GM12891 (cell line): Measurements from ENCODE around the gene TUBAL3.
"Not testable (repeated sequence)": the region's sequence is repeated elsewhere in the genome, so short reads cannot be mapped to it uniquely, and the experiment has no call there.

ENCODE experiments used
- DNase-seq: peaks from one replicate; pipeline ENCODE4 v3.0.0; 2011; ENCODE audit warnings: low spot score; ENCODE audit not compliant: insufficient read length
- FAIRE-seq: peaks from 2 replicates; lab custom pipeline; 2011; peaks lifted over from hg19 to GRCh38; lab: Jason Lieb, UNC
- PAX5 ChIP-seq: IDR thresholded peaks from 2 replicates; pipeline ENCODE4 v1.6.1; 2011; ENCODE audit warnings: low read length, moderate library complexity, mild to moderate bottlenecking; ENCODE audit not compliant: insufficient read depth, severe bottlenecking
- POLR2A ChIP-seq: IDR thresholded peaks from 2 replicates; pipeline ENCODE4 v1.6.1; 2011; ENCODE audit warnings: low read depth, low read length, control low read depth
- POLR2AphosphoS5 ChIP-seq: IDR thresholded peaks from 2 replicates; pipeline ENCODE4 v1.6.1; 2011; ENCODE audit warnings: low read depth, low read length, control low read depth
- POU2F2 ChIP-seq: IDR thresholded peaks from 2 replicates; pipeline ENCODE4 v1.6.1; 2011; ENCODE audit warnings: low read depth, mild to moderate bottlenecking, control low read depth, low read length, moderate library complexity
- SPI1 ChIP-seq: IDR thresholded peaks from 2 replicates; pipeline ENCODE4 v1.6.1; 2011; ENCODE audit warnings: low read depth, low read length, control low read depth
- TAF1 ChIP-seq: IDR thresholded peaks from 2 replicates; pipeline ENCODE4 v1.6.1; 2011; ENCODE audit warnings: low read depth, low read length, control low read depth

TUBAL3 gene

DNA sequence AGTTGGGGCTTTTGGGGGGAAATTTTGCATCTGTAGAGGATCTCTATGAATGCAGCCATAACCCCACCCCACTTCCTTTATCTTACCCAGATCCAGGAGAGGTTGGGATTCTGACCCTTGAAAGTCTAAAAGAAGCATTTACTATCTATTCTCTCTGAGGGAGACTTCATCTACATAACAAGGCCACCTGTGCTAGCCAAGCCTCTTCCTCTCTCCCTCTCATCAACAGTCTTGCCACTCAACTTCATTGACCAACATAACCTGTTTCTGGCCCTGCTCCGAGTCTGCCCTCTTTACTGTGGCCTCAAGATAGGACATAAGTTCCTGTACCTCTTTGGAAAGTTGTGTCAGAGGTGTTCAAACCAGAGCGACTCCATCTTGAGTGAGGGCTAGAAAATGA, 19.4 kb downstream of the TUBAL3 start:
- TF ChIP-seq TAF1 (no peak), POU2F2 (no peak), POLR2AphosphoS5 (no peak), PAX5 (no peak), SPI1 (no peak), POLR2A (no peak)
- no peak for FAIRE-seq

DNA sequence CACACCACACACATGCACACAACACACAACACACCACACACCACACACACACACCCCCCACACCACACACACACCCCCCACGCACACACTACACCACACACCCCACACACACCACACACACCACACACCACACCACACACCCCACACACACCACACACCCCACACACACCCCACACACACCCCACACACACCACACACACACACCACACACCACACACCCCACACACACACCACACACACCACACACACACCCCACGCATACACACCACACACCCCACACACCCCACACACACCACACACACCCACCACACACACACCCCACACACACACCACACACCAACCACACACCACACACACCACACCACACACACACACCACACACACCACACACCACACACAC, 23.4 kb downstream of the TUBAL3 start:
- no peak for TF ChIP-seq TAF1
- TF ChIP-seq SPI1, result no peak
- TF ChIP-seq POU2F2, result no peak
- DNase-seq (no peak), FAIRE-seq (peak; percentile 99)

More for the DNA sequence above, 19.4 kb downstream of the TUBAL3 start:
- DNase-seq, result no peak

DNA sequence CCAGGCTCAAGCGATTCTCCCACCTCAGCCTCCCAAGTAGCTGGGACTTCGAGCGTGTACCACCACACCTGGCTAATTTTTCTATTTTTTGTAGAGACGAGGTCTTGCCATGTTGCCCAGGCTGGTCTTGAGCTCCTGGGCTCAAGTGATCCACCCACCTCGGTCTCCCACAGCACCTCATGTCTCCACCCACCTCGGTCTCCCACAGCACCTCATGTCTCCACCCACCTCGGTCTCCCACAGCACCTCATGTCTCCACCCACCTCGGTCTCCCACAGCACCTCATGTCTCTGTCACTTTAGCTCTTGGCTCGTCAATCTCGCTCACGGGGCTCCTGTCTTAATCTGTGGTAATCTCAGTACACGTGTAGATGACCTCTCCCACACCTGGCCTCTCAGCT, 24.2 kb downstream of the TUBAL3 start:
- not testable (repeated sequence) for FAIRE-seq, DNase-seq

DNA sequence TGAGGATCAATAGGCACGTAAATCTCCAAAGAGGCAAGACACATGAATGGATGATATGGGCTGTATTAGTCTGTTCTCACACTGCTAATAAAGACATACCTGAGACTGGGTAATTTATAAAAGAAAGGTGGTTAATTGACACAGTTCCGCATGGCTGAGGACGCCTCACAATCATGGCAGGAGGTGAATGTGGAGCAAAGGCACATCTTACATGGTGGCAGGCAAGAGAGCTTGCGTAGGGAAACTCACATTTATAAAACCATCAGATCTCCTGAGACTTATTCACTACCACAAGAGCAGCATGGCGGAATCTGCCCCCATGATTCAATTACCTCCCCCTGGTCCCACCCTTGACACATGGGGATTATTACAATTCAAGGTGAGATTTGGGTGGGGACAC, 25.4 kb downstream of the TUBAL3 start:
- DNase-seq, FAIRE-seq: not testable (repeated sequence)

DNA sequence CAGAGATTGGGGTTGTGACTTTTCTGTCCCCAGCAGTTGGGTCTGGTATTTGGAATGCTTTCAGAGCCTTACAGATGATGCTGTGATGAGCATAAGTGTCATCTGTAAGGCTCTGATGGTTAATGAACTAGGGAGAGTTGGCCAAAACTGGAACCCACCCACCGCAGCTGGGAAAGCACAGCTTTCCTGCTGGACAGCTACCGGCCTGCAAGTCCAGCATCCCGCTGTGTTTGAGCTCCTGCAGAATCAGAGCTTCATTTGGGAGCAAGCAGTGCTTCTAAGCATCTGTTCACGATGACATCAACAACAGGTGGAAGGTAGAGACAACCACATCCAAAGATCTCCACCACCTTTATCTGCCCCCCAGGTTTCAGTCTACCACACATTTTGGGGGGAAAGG, 28.2 kb downstream of the TUBAL3 start:
- no peak for DNase-seq
- FAIRE-seq, result no peak
- TF ChIP-seq SPI1, result no peak

DNA sequence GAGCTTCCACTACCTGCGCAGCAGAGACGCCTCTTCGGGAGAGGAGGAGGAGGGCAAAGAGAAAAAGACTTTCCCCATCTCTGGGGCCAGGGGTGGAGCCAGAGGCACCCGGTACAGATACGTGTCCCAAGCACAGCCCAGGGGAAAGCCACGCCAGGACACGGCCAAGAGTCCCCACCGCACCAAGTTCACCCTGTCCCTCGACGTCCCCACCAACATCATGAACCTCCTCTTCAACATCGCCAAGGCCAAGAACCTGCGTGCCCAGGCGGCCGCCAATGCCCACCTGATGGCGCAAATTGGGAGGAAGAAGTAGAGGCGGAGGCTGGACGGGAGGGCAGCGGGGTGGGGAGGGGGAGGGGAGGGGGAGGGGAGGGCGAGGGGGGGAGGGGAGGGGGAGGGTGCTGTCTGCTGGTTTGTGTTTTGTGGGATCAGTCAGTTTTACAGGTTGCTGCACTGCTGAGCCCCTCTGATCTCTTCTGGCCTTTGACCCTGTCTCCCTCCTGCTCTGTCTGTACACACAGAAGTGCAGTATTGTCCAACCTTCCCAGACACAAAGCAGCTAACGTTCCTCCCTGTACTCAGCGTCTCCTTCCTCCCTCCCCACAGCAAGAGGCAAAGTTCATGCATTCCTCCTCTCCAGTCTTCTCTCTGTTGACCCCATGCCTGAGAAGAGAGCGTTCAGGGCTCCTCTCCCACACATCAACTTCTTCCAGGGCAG, 30.6 kb downstream of the TUBAL3 start:
- FAIRE-seq (no peak), DNase-seq (no peak)
- TF ChIP-seq TAF1, result no peak
- TF ChIP-seq SPI1, result no peak
- no peak for TF ChIP-seq POLR2AphosphoS5
- TF ChIP-seq POU2F2, result no peak
- TF ChIP-seq POLR2A, result no peak
- no peak for TF ChIP-seq PAX5

DNA sequence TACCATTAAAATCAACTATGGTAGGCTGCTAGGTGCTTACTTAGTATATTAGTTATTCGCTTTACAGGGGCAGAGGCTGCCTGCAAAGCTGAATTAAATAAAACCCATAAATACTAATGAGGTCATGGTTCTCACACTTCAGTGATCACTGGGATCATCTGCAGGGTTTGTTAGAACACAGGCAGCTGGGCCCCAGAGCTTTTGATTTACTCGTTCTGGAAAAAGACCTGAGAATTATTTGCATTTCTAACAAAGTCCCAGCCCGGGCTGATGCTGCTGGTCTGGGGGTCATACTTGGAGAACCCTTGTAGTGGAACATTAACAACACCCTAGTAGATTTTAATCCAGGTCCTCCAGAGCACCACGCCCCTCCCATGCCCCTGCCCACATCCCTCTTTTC, 31.3 kb downstream of the TUBAL3 start:
- no peak for FAIRE-seq
- TF ChIP-seq TAF1, result no peak
- no peak for TF ChIP-seq PAX5
- TF ChIP-seq POLR2AphosphoS5, result no peak
- no peak for TF ChIP-seq POLR2A
- no peak for TF ChIP-seq POU2F2
- no peak for DNase-seq

DNA sequence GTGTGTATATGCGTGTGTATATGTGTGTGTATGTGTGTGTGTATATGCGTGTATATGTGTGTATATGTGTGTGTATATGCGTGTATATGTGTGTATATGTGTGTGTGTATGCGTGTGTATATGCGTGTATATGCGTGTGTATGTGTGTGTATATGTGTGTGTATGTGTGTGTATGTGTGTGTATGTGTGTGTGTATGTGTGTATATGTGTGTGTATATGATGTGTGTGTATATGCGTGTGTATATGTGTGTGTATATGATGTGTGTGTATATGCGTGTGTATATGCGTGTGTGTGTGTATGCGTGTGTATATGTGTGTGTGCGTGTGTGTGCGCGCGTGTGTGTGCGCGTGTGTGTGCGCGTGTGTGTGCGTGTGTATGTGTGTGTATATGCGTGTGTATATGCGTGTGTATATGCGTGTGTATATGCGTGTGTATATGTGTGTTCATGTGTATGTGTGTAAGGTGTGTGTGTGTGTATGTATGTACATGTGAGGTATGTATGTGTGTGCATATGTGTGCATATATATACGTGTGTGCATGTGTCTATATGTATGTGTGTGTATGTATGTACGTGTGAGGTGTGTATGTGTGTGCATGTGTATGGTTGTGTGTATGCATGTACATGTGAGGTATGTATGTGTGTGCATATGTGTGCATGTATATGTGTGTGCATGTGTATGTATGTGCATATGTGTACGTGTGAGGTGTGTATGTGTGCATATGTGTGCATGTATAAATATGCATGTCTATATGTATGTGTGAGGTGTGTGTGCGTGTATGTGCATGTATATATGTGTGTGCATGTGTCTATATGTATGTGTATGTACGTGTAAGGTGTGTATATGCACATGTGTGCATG, 33.9 kb downstream of the TUBAL3 start:
- DNase-seq (no peak), FAIRE-seq (no peak)
- no peak for TF ChIP-seq POLR2AphosphoS5
- TF ChIP-seq POLR2A, result no peak
- TF ChIP-seq SPI1, result no peak
- no peak for TF ChIP-seq TAF1
- TF ChIP-seq POU2F2, result no peak
- no peak for TF ChIP-seq PAX5

DNA sequence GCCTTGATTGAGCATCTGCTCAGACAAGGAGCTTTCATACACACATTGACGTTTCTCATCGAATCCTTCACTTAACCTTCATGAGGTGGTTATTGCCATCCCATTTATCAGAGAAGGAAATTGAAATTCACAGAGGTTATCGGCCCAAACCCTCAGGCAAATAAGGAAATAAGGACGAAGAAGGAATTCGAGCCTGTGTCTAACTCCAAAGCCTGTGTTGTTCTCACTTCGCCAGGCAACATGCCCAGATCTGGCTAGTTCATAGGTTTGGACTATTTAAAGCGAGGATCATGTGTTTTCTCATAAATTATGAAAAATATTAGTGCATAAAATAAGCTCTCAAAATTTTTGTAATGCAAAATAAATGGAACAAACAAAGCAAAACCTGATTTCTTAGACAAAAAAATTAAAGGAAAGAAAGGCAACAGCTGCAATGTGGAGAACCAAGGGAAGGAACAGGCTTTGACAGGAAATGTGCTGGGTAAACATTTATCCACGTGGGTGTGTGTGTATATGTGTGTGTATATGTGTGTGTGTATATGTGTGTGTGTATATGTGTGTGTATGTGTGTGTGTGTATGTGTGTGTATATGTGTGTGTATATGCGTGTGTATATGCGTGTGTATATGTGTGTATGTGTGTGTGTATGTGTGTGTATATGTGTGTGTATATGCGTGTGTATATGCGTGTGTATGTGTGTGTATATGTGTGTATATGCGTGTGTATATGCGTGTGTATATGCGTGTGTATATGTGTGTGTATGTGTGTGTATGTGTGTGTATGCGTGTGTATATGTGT, 35.1 kb downstream of the TUBAL3 start:
- TF ChIP-seq TAF1 (no peak), POLR2A (no peak), POU2F2 (no peak), PAX5 (no peak), POLR2AphosphoS5 (no peak), SPI1 (no peak)
- DNase-seq, result no peak
- FAIRE-seq, result no peak

DNA sequence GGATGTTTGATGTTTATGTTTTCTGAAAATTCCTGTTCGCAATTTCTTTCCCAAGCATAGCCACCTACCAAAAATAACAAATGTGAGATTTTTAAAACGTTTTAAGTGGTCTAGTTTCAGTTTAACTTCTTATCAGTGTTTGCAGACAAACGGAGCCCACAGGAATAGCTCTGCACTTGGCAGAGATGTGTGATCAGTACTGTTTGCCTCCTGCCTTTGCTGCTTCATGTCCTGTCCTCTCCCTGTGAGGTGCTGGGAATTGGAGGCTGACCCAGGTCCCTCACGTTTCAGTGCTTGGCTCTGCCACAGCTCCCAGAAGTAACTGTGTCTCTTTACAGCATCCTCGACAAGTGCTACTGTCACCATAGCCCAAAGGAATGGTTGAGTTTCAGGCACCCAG, 38.7 kb downstream of the TUBAL3 start:
- DNase-seq (no peak), FAIRE-seq (no peak)
- TF ChIP-seq SPI1 (no peak), POU2F2 (no peak), POLR2AphosphoS5 (no peak), TAF1 (no peak), POLR2A (no peak)
